A673 (cell line): ENCODE measurements around the gene POLK. TPM values are rescaled to one million over a fixed set of nuclear protein-coding genes. Genes with fewer than 3 reads are reported as not detected.
A peak's percentile ranks its signal among the peaks of the same experiment; 100 is the strongest.
"Not testable (repeated sequence)": the region's sequence is repeated elsewhere in the genome, so short reads cannot be mapped to it uniquely, and the experiment has no call there.

Experiments used
- BruUV-seq: library from RNA; stranded (reverse); fragments of 400-500 nt; replicated peaks from 2 replicates; lab custom pipeline; 2021; lab: Mats Ljungman, UMichigan
- CTCF ChIA-PET: fragments of 300-600 bp; sonication (Branson Sonifier 250); formaldehyde crosslinking; loops from one replicate; lab custom pipeline; 2022; ENCODE audit warnings: antibody characterized with exemption; lab: Charles Lee
- POLR2A ChIA-PET: fragments of 300-600 bp; sonication (Branson Sonifier 250); formaldehyde crosslinking; loops from one replicate; lab custom pipeline; 2022; ENCODE audit warnings: antibody characterized with exemption; ENCODE audit not compliant: low non-redundant PET; lab: Charles Lee
- DNase-seq: peaks from one replicate; pipeline ENCODE4 v3.0.0-alpha.2; 2015; ENCODE audit warnings: low spot score
- H3K27ac ChIP-seq: fragments of 200-600 bp; sonication (generic); 2 replicates; pipeline ENCODE4 v1.5.1; 2016; ENCODE audit warnings: mixed run types, low read depth, mild to moderate bottlenecking, mixed read lengths, antibody characterized with exemption, low read length; ENCODE audit not compliant: poor library complexity, severe bottlenecking
- H3K27me3 ChIP-seq: fragments of 200-600 bp; sonication (generic); replicated peaks from 2 replicates; pipeline ENCODE4 v1.6.1; 2017; ENCODE audit warnings: mixed run types, low read depth, mild to moderate bottlenecking, mixed read lengths, antibody characterized with exemption, low read length; ENCODE audit not compliant: insufficient read depth, poor library complexity
- H3K36me3 ChIP-seq: fragments of 200-600 bp; sonication (generic); 2 replicates; pipeline ENCODE4 v1.6.1; 2016; ENCODE audit warnings: mixed run types, mild to moderate bottlenecking, mixed read lengths, antibody characterized with exemption, low read length; ENCODE audit not compliant: insufficient read depth, poor library complexity, severe bottlenecking
- H3K4me1 ChIP-seq: fragments of 200-600 bp; sonication (generic); 2 replicates; pipeline ENCODE4 v1.6.1; 2017; ENCODE audit warnings: mixed run types, mild to moderate bottlenecking, mixed read lengths, antibody characterized with exemption, low read length; ENCODE audit not compliant: insufficient read depth, poor library complexity, severe bottlenecking
- H3K4me3 ChIP-seq: fragments of 200-600 bp; sonication (generic); 2 replicates; pipeline ENCODE4 v1.5.1; 2016; ENCODE audit warnings: low read depth, mixed run types, mild to moderate bottlenecking, mixed read lengths, low read length; ENCODE audit not compliant: poor library complexity, severe bottlenecking
- H3K9me3 ChIP-seq: fragments of 200-600 bp; sonication (generic); 2 replicates; pipeline ENCODE4 v1.6.1; 2016; ENCODE audit warnings: mixed run types, low read depth, mild to moderate bottlenecking, mixed read lengths, antibody characterized with exemption, low read length; ENCODE audit not compliant: poor library complexity, severe bottlenecking
- CTCF ChIP-seq: fragments of 300-800, 200-600 bp; sonication (generic); conservative IDR thresholded peaks from 2 replicates; pipeline ENCODE4 v1.5.1; 2017; ENCODE audit warnings: low read depth, mild to moderate bottlenecking, antibody characterized with exemption, low read length, moderate library complexity, mixed read lengths
- EZH2 ChIP-seq: fragments of 200-600 bp; sonication (generic); IDR thresholded peaks from 2 replicates; pipeline ENCODE4 v1.6.1; 2017; ENCODE audit warnings: borderline replicate concordance, low read depth, mild to moderate bottlenecking, mixed read lengths, antibody characterized with exemption, low read length; ENCODE audit not compliant: poor library complexity, severe bottlenecking
- intact Hi-C: fragments of 100-400 bp; cut with micrococcal nuclease; formaldehyde crosslinking; loops from one replicate; pipeline ENCODE4 v1.10.0; 2022; ENCODE audit not compliant: unreplicated experiment
- total RNA-seq: library from RNA; stranded (reverse); gene quantifications from 2 replicates; pipeline ENCODE4 v1.2.3, GENCODE V29; 2021

POLK gene
- total RNA-seq, 1 experiment from 2014 or later = 23.2 TPM

GRCh38 chr5:75571547-75571946 lies 59.9 kb downstream of the POLK start:
- H3K27me3 ChIP-seq = no peaks in the 10 kb centered on the region
- H3K9me3 ChIP-seq = no peaks in the 10 kb centered on the region
- intact Hi-C loops = no loop called here
- peaks cover 41% of the 10 kb centered on the region for H3K4me1 ChIP-seq
- no peak for DNase-seq
- TF ChIP-seq EZH2 (no peak), CTCF (no peak)
- ChIA-PET POLR2A (no interaction called here), CTCF (no interaction called here)
- no peaks in the 10 kb centered on the region for H3K36me3 ChIP-seq
- no peak overlapping the region for H3K27ac ChIP-seq
- H3K4me3 ChIP-seq = no peak overlapping the region
- BruUV-seq = no TSS peak

- H3K4me3 ChIP-seq = peak overlapping the region; percentile 18
- H3K27me3 ChIP-seq = no peaks in the 10 kb centered on the region
- H3K36me3 ChIP-seq = no peaks in the 10 kb centered on the region
- H3K4me1 ChIP-seq = peaks cover 24% of the 10 kb centered on the region
- no peaks in the 10 kb centered on the region for H3K9me3 ChIP-seq
- ChIA-PET POLR2A (no interaction called here), CTCF (no interaction called here)
- no peak for DNase-seq
- no TSS peak for BruUV-seq
- intact Hi-C loops = no loop called here
- TF ChIP-seq CTCF (no peak), EZH2 (no peak)
- peak overlapping the region; percentile 39 for H3K27ac ChIP-seq
These were observed 63.1 kb downstream of the POLK start for GRCh38 chr5:75574791-75575190.

- H3K4me1 ChIP-seq = peaks cover 24% of the 10 kb centered on the region
- BruUV-seq, H3K27me3 ChIP-seq, H3K9me3 ChIP-seq, CTCF ChIA-PET, H3K4me3 ChIP-seq, intact Hi-C loops, DNase-seq, POLR2A ChIA-PET, H3K36me3 ChIP-seq, H3K27ac ChIP-seq: not testable (repeated sequence)
These were observed 66.6 kb downstream of the POLK start for GRCh38 chr5:75578280-75578679.

GRCh38 chr5:75584641-75585040 lies 73.0 kb downstream of the POLK start:
- no TSS peak for BruUV-seq
- no peak for DNase-seq
- CTCF ChIA-PET = no interaction called here
- Histone ChIP-seq H3K36me3 (peaks cover 7% of the 10 kb centered on the region), H3K4me3 (no peak overlapping the region), H3K9me3 (no peaks in the 10 kb centered on the region), H3K4me1 (peaks cover 6% of the 10 kb centered on the region), H3K27me3 (no peaks in the 10 kb centered on the region), H3K27ac (no peak overlapping the region)
- intact Hi-C loops = no loop called here
- TF ChIP-seq EZH2 (no peak), CTCF (peak; percentile 35; the same call in 1 of the 2 replicates)
- POLR2A ChIA-PET = no interaction called here
